Gastrocnemius medialis (tissue), 4 donors: ENCODE measurements around the gene AGFG2. TPM values are rescaled to one million over a fixed set of nuclear protein-coding genes. Genes with fewer than 3 reads are reported as not detected.
"Not testable (repeated sequence)": the region's sequence is repeated elsewhere in the genome, so short reads cannot be mapped to it uniquely, and the experiment has no call there.

ENCODE experiments used
- ATAC-seq, 2 donors: fragments of 150-250 bp; one replicate each; pipeline ENCODE4 v1.9.1; 2016
- DNase-seq, 2 donors: peaks; one replicate each; pipeline ENCODE4 v3.0.0-alpha.2; 2019
- H3K27ac ChIP-seq, 4 donors: fragments of 200-600 bp; sonication (generic); 1 replicate in 1 of 4; 2 replicates in 3 of 4; pipeline ENCODE4 v1.5.1; 2016 to 2018; ENCODE audit warnings: mild to moderate bottlenecking in 2 of 4, moderate library complexity in 1 of 4
- H3K27me3 ChIP-seq, 3 donors: fragments of 200-600 bp; sonication (generic) in 2 of 3; 1 replicate in 1 of 3; 2 replicates in 2 of 3; pipeline versions ENCODE4 v1.5.1 to v1.6.0; 2016 to 2019; ENCODE audit warnings: mild to moderate bottlenecking in 1 of 3, moderate library complexity in 1 of 3
- H3K36me3 ChIP-seq, 2 donors: fragments of 200-600 bp; sonication (generic) in 1 of 2; one replicate each; pipeline ENCODE4 v1.5.1; 2017 to 2018
- H3K4me1 ChIP-seq, 2 donors: fragments of 200-600 bp; sonication (generic) in 1 of 2; one replicate each; pipeline ENCODE4 v1.5.1; 2016 to 2017; ENCODE audit warnings: mild to moderate bottlenecking in 2 of 2
- H3K4me3 ChIP-seq, 4 donors: fragments of 200-600 bp; sonication (generic) in 3 of 4; 1 replicate in 1 of 4; 2 replicates in 3 of 4; pipeline ENCODE4 v1.5.1; 2016 to 2019; ENCODE audit warnings: mild to moderate bottlenecking in 2 of 4
- H3K9me3 ChIP-seq, 3 donors: fragments of 200-600 bp; sonication (generic) in 2 of 3; 1 replicate in 1 of 3; 2 replicates in 2 of 3; pipeline ENCODE4 v1.5.1; 2016 to 2019
- CTCF ChIP-seq, 5 experiments: fragments of 450-650 bp in 3 of 5; fragments of 200-600 bp in 2 of 5; sonication (generic) in 2 of 5; IDR thresholded peaks in 4 of 5; conservative IDR thresholded peaks in 1 of 5; 1 replicate in 4 of 5; 2 replicates in 1 of 5; pipeline ENCODE4 v1.5.1; 2016 to 2019; ENCODE audit warnings: antibody characterized with exemption in 5 of 5, mild to moderate bottlenecking in 3 of 5, moderate library complexity in 3 of 5
- POLR2A ChIP-seq, 2 donors: fragments of 450-650 bp; IDR thresholded peaks; one replicate each; pipeline ENCODE4 v1.6.1; 2017; ENCODE audit warnings: antibody characterized with exemption in 2 of 2, mild to moderate bottlenecking in 2 of 2, moderate library complexity in 2 of 2
- in situ Hi-C, 4 donors: fragments of 200-750 bp; cut with MboI; loops; one replicate each; pipeline versions ENCODE4 v1.15.0 to v1.8.0; 2017; ENCODE audit warnings: low sequenced_read_pairs in 4 of 4
- intact Hi-C: fragments of 100-400 bp; cut with DNase I; formaldehyde crosslinking; loops from one replicate; pipeline ENCODE4 v1.15.1; 2023; ENCODE audit warnings: low total_unique reads
- total RNA-seq, 4 donors: library from RNA; depleted of rRNA; stranded (reverse); fragments of >200 nt; gene quantifications; one replicate each; pipeline versions ENCODE4 v1.1.0 to v1.2.3, GENCODE V29; 2016

The AGFG2 gene
- total RNA-seq, 4 donors from 2014 or later: 10.7 to 16.4 (median 13.5) TPM

GRCh38 chr7:100538348-100538653 is 702 bp upstream of the AGFG2 start:
- DNase-seq (no peak), ATAC-seq (no peak)
- TF ChIP-seq CTCF (IDR thresholded peaks at IDR 0.05 in 4 of 5, conservative IDR thresholded peaks at IDR 0.05 in 1 of 5) (no peak), POLR2A (IDR thresholded peaks at IDR 0.05) (no peak)
- Histone ChIP-seq H3K4me3 (peak overlapping the region; percentile 21 to 74 (median 41)), H3K27me3 (no peaks in the 10 kb centered on the region), H3K9me3 (no peaks in the 10 kb centered on the region), H3K4me1 (peaks cover 8 to 20% of the 10 kb centered on the region in 2 donors), H3K27ac (peak overlapping the region; percentile 33 to 70 (median 57)), H3K36me3 (no peaks in the 10 kb centered on the region)
- intact Hi-C loops: loop anchor here (1.0 to 2.0 kb wide), 4 partner anchors 48 to 135 kb away; partner anchors contain the start of genes FBXO24, GNB2, LRCH4 and MEPCE
- in situ Hi-C loops: no loop called here

- peak overlapping the region; percentile 60 to 85 (median 80) for H3K27ac ChIP-seq
- no peaks in the 10 kb centered on the region for H3K9me3 ChIP-seq
- TF ChIP-seq POLR2A (IDR thresholded peaks at IDR 0.05): no peak
- no peak for TF ChIP-seq CTCF (IDR thresholded peaks at IDR 0.05 in 4 of 5, conservative IDR thresholded peaks at IDR 0.05 in 1 of 5)
- H3K36me3 ChIP-seq: no peaks in the 10 kb centered on the region
- peaks cover 12 to 26% of the 10 kb centered on the region in 2 donors for H3K4me1 ChIP-seq
- in situ Hi-C loops: loop anchor here in 1 of 4 donors (5.0 kb wide), 1 partner anchor 62 kb away; the partner anchor contains the start of gene TSC22D4
- H3K27me3 ChIP-seq: no peaks in the 10 kb centered on the region
- intact Hi-C loops: loop anchor here (2.0 kb wide), 2 partner anchors 61 to 111 kb away; partner anchors contain the start of genes MEPCE, TSC22D4 and ZCWPW1
- peak overlapping the region; percentile 74 to 97 (median 82) for H3K4me3 ChIP-seq
- ATAC-seq (no peak), DNase-seq (no peak)
Observed at GRCh38 chr7:100539436-100540006, 518 bp downstream of the AGFG2 start.

- H3K27ac ChIP-seq: no peak overlapping the region
- intact Hi-C loops: no loop called here
- no peak for DNase-seq
- in situ Hi-C loops: loop anchor here in 1 of 4 donors (5.0 kb wide), 1 partner anchor 63 kb away; the partner anchor contains the start of gene TSC22D4
- no peaks in the 10 kb centered on the region for H3K36me3 ChIP-seq
- no peaks in the 10 kb centered on the region for H3K9me3 ChIP-seq
- ATAC-seq: no peak
- TF ChIP-seq CTCF (IDR thresholded peaks at IDR 0.05 in 4 of 5, conservative IDR thresholded peaks at IDR 0.05 in 1 of 5): no peak
- no peak for TF ChIP-seq POLR2A (IDR thresholded peaks at IDR 0.05)
- no peaks in the 10 kb centered on the region for H3K27me3 ChIP-seq
- peaks cover 18 to 31% of the 10 kb centered on the region in 2 donors for H3K4me1 ChIP-seq
- peak overlapping the region; percentile 74 to 97 (median 82) for H3K4me3 ChIP-seq
Observed at GRCh38 chr7:100540073-100540723, 1.2 kb downstream of the AGFG2 start.

- H3K27me3 ChIP-seq, H3K9me3 ChIP-seq, H3K27ac ChIP-seq, ATAC-seq, H3K36me3 ChIP-seq, intact Hi-C loops, DNase-seq, H3K4me3 ChIP-seq: not testable (repeated sequence)
- in situ Hi-C loops: loop anchor here in 1 of 4 donors (5.0 kb wide), 1 partner anchor 64 kb away; the partner anchor contains the start of gene TSC22D4
- H3K4me1 ChIP-seq: peaks cover 29 to 39% of the 10 kb centered on the region in 2 donors
Observed at GRCh38 chr7:100541309-100541708, 2.3 kb downstream of the AGFG2 start.

GRCh38 chr7:100543586-100543985 is 4.6 kb downstream of the AGFG2 start:
- Histone ChIP-seq H3K27me3 (no peaks in the 10 kb centered on the region), H3K36me3 (no peaks in the 10 kb centered on the region), H3K27ac (peak overlapping the region in 3 of 4 donors; percentile 74 to 84 (median 79)), H3K9me3 (no peaks in the 10 kb centered on the region), H3K4me1 (peaks cover 36 to 50% of the 10 kb centered on the region in 2 donors), H3K4me3 (no peak overlapping the region)
- ATAC-seq (no peak), DNase-seq (no peak)
- in situ Hi-C loops: loop anchor here in 1 of 4 donors (5.0 kb wide), 1 partner anchor 66 kb away; the partner anchor contains the start of gene TSC22D4
- TF ChIP-seq POLR2A (IDR thresholded peaks at IDR 0.05): no peak
- TF ChIP-seq CTCF (IDR thresholded peaks at IDR 0.05 in 4 of 5, conservative IDR thresholded peaks at IDR 0.05 in 1 of 5): no peak
- intact Hi-C loops: no loop called here
